CD4-positive, alpha-beta T cell treated with Interferon alpha-2 for 1 hour (primary cell): ENCODE data around the gene EIF2S2.
A peak's percentile ranks its signal among the peaks of the same experiment; 100 is the strongest.

ENCODE experiments used
- DNase-seq, 2 donors: peaks; one replicate each; pipeline ENCODE4 v3.0.0-alpha.2; 2020 to 2022

EIF2S2 gene

DNA sequence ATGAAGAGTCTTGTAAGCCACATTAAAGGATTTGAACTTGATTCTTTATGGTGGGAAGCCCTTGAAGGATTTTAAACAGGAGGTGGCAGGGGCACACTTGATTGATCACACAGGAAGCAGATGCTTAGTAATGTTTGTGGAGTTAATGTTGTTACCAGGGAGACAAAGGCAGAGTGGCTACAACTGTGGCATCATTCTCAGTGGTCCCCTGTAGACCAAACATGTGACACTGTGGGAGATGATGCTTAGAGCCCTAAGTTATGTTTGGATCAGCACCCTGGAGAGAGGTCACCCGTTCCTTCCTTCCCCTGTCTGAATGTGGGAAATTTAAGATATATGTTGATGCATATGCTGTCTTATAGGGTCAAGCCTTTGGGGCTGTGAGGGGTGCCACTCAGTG, 53.2 kb downstream of the EIF2S2 start:
- peak; percentile 12 to 27 for DNase-seq

DNA sequence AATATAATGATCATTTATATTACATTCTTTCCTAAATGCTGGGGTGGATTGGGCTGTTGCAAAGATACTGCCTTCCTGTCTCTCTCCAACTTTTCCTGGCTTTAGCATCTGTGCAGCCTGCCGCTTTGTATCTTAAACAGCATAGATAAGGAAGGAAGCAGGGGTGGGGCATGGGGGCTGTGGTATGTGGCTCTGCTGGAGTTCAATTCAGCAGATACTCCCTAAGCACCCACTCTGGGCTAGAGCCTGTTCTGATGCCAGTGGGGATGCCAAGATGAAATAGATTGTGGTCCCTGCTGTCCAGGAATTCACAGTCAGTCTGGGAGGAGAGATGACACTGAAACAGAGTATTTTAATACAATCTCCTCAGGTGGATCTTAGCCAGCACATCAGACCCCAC, 56.8 kb downstream of the EIF2S2 start:
- DNase-seq, result no peak

DNA sequence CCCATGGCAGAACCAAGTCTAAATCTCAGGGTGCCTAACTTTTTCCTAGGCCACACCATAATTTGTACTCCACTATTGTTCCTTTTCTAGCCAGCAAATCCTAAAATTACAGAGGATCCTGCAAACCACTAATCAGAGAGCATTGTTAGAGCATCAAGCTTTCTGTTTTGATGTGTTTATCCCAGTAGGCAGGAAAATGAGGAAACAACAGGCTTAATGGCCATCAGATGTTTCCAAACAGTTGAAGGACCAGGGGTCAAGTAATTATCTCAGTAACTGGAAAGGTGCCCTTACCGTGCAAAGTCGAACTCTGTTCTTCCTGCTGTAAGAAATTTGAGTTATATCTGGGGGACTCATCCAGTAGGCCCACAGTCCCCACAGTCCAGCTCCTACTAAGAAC, 59.6 kb downstream of the EIF2S2 start:
- DNase-seq, result no peak

DNA sequence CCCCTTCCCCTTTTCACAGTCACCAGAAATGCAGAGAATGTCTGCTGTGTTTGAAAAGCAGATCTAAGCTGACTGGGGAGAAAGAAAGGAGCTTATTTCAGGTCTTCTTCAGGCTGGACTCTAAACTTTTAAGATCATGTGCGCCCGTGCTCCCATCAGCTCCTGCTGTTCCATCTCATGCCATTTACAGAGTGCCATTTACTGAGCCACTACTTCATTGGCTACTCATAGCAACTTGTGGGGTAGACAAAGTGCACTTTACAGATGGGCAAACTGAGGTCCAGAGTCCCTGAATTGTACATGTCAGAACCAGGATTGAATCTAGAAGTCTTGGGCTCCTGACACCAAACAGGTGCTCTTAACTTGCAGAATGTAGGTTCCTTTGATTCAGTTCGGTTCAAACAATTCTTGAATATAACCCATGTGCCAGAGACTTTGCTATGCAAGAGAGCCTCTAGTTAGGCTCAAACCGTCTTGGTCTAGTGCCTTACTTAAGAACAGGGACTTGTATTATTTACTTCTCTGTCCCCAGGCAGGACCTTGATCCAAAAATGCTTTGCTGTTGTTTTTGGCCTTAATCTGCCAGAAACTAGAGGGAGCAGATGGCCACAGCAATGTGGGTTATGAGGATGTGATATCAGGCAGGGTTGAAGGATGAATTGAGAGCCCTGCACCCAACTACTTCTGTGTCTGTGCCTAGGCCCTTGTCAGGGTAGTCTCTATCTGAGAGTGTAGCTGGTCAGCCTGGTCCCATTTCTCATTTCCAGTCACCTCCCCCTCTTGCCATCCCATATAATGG, 61.9 kb downstream of the EIF2S2 start:
- no peak for DNase-seq

DNA sequence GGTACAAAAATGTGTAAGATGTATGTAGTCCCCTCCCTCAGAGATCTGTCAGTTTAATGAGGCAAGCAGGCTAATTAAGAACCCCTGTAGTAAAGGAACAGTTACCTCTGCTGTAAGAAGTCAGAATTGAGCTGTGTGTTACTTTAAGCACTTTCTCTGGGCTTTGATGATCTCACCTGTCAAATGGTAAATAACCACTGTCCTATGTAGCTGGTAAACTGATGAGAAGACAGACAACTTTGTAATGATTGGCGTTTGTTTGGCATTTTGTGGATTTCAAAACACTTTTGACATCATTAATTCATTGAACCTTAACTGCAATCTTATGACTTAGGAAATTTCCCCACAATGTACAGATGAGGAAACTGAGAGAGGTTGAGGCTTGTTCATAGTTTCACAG, 62.7 kb downstream of the EIF2S2 start:
- DNase-seq, result no peak

DNA sequence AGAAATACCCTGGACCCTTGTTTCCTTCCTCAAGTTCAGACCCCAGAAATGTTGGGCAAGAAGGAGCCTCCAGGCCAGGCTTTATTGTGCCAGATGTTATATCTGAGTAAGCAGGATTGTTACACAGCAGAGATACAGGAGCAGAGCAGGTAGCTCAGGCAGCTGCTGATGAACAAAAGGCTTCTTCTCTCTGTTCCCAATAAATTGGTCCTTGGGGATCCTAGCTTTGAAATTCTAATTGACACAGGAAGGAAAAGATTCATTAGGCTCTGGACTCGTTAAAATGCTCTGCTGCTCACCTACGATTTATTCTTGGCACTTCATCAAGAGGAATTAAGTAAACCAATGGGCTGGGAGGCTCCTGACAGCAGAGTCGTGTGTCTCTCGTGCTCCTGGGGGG, 64.1 kb downstream of the EIF2S2 start:
- no peak for DNase-seq

DNA sequence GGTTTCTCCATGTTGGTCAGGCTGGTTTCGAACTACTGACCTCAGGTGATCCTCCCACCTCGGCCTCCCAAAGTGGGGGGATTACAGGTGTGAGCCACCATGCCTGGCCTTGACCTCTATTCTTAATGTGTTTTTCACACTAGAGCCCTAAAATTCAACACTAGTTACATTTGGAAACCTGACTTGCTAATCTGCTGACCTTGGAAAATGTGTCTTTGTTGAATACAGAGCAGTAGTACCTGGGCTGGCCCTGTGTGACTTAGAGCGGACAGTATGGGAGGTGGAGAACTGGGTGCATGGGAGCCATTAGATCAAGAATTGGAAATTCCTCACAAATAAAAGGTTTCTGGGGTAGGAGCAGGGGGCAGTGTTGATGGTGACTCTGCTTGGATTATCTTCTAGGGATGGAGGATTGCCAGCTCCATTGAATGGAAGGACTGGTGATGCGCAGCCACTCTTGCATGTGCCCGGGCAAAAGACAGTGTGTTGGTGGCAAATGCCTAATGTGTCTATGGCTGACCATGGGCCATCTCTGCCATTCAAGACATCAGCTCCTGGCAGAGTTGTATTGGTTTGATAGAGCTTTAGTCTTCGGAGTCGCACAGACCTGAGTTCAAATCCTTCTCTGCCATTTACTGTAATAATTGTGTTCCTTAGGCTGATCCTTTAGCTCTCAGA, 64.9 kb downstream of the EIF2S2 start:
- no peak for DNase-seq

DNA sequence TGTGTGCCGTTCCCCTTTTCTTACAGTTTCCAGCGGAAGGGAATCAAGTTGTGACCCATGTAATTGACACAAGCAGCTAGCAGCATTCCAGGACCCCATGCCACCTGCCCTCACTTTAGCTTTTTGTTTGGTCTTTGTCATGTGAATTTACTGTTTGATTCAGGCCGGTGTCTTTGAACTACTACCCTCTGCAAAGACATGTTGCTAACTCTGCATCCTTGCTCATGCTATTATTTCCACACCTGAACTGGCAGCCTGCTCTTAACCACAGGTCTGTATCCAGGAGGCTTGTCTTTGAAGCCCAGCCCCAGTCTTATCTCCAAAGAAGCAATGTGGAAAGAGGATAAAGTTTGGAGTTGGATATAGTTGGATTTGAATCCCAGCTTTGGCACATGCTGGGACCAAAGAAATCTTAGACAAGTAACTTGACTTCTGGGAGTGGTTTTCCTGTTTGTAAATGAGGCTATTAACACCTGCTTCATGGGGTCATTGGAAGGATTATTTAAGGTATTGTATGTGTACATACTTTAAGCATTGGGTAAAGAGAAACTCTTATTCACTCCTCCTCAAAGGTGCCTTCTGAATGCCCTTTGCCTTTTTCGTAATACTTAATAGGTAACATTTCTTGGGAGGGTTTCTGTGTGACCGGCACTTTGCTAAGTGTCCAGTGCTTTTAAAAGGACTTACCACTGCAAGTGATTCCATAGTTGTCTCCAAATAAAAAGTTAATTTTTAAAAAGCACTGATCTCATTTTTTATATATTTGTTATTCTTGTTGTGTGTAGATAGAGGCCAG, 65.9 kb downstream of the EIF2S2 start:
- no peak for DNase-seq

DNA sequence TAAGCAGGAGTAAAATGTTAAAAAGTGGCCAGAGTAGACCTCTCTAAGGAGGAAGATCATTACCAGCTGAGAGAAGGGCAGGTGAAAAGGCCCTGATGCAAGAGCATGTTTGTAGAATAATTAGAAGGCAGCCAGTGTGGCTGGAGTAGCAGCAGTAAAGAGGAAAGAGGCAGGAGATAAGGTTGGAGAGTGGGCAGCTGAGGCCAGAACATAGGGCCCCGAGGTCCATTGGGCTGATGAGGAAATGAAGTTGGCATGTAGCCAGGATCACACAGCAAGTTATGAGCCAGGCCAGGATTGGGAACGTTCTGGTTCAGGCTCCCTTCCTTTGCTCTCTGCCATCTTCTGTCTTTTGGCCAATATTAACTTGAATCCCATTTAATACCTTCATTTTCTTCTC, 66.7 kb downstream of the EIF2S2 start:
- DNase-seq, result no peak

DNA sequence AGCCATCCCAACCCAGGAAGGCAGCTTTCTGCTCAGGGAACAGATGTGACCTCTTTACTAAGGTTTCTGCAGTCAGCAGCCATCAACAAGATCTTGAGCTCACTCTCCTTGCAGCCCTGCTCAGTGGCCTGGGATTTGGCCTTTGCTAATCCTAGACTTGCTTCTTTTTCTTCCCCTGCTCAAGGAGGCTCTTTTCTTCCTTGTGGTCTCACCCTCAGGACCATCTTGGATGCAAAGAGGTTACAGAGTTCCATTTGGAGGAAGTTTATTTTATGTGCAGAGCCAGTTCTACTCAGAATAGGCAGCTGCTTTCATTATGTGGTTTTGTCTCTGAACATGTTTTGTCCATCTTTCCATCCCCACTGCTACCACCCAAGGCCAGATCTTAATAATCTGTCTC, 69.0 kb downstream of the EIF2S2 start:
- DNase-seq, result no peak

DNA sequence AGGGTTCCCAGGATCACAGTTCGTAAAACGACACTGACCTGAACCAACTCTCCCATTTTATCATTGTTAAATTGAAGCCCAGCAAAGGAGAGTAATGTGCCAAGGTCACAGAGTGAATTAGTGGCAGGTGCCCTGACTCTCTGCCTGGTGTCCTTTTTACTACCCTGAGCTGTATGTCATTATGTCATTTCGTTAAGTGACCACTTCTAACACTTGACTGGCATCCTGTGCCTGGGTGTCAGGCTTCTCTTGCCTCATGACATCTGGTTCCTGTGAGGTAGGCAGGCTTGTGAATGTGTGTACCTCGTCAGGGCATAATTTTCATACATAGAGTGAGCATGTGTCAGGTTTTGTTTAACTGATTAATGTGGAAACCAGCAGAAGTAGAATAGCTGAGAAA, 69.8 kb downstream of the EIF2S2 start:
- DNase-seq, result no peak

DNA sequence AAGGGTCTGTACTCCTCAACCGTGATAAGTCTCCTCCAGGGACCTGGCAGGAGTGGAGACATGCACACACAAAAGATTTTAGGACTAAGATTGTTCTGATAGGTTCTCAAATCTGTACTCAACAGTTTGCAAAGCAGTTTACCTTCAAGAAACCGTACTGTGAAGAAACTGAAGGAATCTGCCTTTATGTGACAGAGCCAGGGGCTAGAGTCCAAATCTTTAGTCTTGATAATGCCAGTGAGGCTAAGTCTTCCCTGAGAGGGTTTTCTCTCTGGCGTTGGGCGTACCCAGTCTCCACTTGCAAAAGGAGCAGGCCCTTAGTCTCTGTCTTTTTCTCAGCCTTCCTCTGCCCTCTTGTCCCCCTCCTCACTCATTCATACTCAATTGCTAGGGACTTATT, 70.8 kb downstream of the EIF2S2 start:
- no peak for DNase-seq

DNA sequence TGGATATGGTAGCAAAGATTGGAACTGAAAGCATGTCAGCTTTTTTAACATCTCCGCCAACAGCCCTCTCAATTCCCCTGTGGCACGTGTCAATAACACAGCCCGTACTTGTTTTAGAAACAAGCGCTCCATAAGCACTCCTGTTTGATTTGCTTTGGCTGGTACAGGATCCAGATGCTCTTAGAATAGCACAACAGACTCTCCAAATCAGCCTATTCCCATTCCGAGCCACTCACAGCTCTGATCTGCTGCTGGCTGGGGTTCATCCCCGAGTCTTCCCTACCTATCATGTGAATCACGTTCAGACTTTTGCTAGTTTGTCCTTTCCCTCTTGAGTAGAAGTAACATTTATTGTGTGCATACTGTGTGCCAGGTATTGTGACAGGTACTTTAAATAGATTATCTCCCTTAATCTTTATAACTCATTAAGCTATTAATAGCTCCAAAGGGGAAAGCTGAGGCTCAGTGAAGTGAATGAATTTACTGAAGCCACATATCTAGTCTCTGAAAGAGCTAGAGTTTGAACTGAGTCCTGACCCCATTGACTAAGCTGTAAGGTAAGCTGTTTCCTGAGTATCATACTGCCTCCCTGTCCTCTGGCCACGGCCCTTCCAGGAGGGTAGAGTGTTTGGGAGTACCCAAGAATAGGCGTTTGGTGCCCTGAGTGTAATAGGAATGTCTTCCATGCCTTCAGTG, 71.6 kb downstream of the EIF2S2 start:
- no peak for DNase-seq
